GM12878 (cell line): ENCODE results near the gene DDR1. TPM values are rescaled to one million over a fixed set of nuclear protein-coding genes. Genes with fewer than 3 reads are reported as not detected.

Experiments
- ATAC-seq: fragments of 200-7000 bp; cut with Tn5 transposase; 3 replicates; pipeline ENCODE4 v1.9.1; 2020; ENCODE audit warnings: mild to moderate bottlenecking, moderate library complexity
- BruUV-seq: library from RNA; stranded (reverse); fragments of 400-500 nt; replicated peaks from 2 replicates; lab custom pipeline; 2021; lab: Mats Ljungman, UMichigan
- CTCF ChIA-PET: fragments of 300-600 bp; sonication (Branson Sonifier 250); formaldehyde crosslinking; extraction: SDS; loops from one replicate; lab custom pipeline; 2021; ENCODE audit warnings: inconsistent platforms; lab: Yijun Ruan, JAX
- POLR2A ChIA-PET: fragments of 350-600 bp; formaldehyde crosslinking; extraction: SDS; loops from one replicate; lab custom pipeline; 2021; ENCODE audit warnings: inconsistent platforms; lab: Charles Lee
- RAD21 ChIA-PET: fragments of 300-600 bp; sonication (Branson Sonifier 250); formaldehyde crosslinking; loops from one replicate; lab custom pipeline; 2023; ENCODE audit warnings: antibody characterized with exemption; ENCODE audit not compliant: unreplicated experiment; lab: Charles Lee
- SMC1A ChIA-PET: fragments of 300-600 bp; sonication (Branson Sonifier 250); formaldehyde crosslinking; loops from one replicate; lab custom pipeline; 2023; ENCODE audit not compliant: unreplicated experiment, uncharacterized antibody; lab: Charles Lee
- DNase-seq: peaks from one replicate; pipeline ENCODE4 v3.0.0-alpha.2; 2011; ENCODE audit warnings: low read depth, low spot score
- FAIRE-seq: peaks from 3 replicates; lab custom pipeline; 2011; peaks lifted over from hg19 to GRCh38; lab: Jason Lieb, UNC
- H2AFZ ChIP-seq: 2 replicates; pipeline ENCODE4 v1.6.0; 2011; ENCODE audit warnings: low read depth, low read length, control low read depth; ENCODE audit not compliant: control insufficient read depth
- H3K27ac ChIP-seq: 2 replicates; pipeline ENCODE4 v1.5.1; 2011; ENCODE audit warnings: control low read depth; ENCODE audit not compliant: control insufficient read depth, insufficient read depth
- H3K27me3 ChIP-seq, 2 experiments: replicated peaks in 1 of 2; 2 replicates each; pipeline versions ENCODE4 v1.6.0 to v1.6.1; 2011; ENCODE audit warnings: low read length in 1 of 2; ENCODE audit not compliant: control insufficient read depth in 2 of 2, insufficient read depth in 2 of 2
- H3K36me3 ChIP-seq, 2 experiments: 2 replicates each; pipeline ENCODE4 v1.5.1; 2011; ENCODE audit warnings: low read length in 1 of 2; ENCODE audit not compliant: control insufficient read depth in 2 of 2, insufficient read depth in 2 of 2
- H3K4me1 ChIP-seq: 2 replicates; pipeline ENCODE4 v1.6.1; 2011; ENCODE audit warnings: mild to moderate bottlenecking, low read length, moderate library complexity, mixed read lengths; ENCODE audit not compliant: control insufficient read depth, insufficient read depth
- H3K4me2 ChIP-seq: 2 replicates; pipeline ENCODE4 v1.6.0; 2011; ENCODE audit warnings: control low read depth; ENCODE audit not compliant: control insufficient read depth, insufficient read depth
- H3K4me3 ChIP-seq: fragments of 200-600 bp; sonication (generic); 2 replicates; pipeline ENCODE4 v1.5.1; 2016
- H3K79me2 ChIP-seq: 2 replicates; pipeline ENCODE4 v1.6.0; 2011; ENCODE audit warnings: low read length; ENCODE audit not compliant: control insufficient read depth, insufficient read depth
- H3K9ac ChIP-seq: 2 replicates; pipeline ENCODE4 v1.8.0; 2011; ENCODE audit warnings: low read length, control low read depth, mixed read lengths; ENCODE audit not compliant: control insufficient read depth, insufficient read depth
- H3K9me3 ChIP-seq: replicated peaks from 3 replicates; pipeline ENCODE4 v1.5.1; 2011; ENCODE audit warnings: mild to moderate bottlenecking, low read length; ENCODE audit not compliant: control insufficient read depth, insufficient read depth
- H4K20me1 ChIP-seq: 2 replicates; pipeline ENCODE4 v1.6.0; 2011; ENCODE audit not compliant: control insufficient read depth, insufficient read depth
- ASH2L ChIP-seq: fragments of 300-600, 200-600 bp; sonication (generic); IDR thresholded peaks from 2 replicates; pipeline ENCODE4 v1.6.1; 2017; ENCODE audit warnings: low read depth, mild to moderate bottlenecking, borderline replicate concordance
- CBX5 ChIP-seq: sonication (generic); IDR thresholded peaks from 2 replicates; pipeline ENCODE4 v1.6.1; 2016; ENCODE audit warnings: low read depth, moderate library complexity, mild to moderate bottlenecking, inconsistent platforms
- CHD4 ChIP-seq: fragments of 200-600 bp; sonication (generic); IDR thresholded peaks from 2 replicates; pipeline ENCODE4 v1.6.1; 2016; ENCODE audit warnings: mild to moderate bottlenecking
- DPF2 ChIP-seq: fragments of 450-650 bp; IDR thresholded peaks from 2 replicates; pipeline ENCODE4 v1.6.1; 2017; ENCODE audit warnings: mild to moderate bottlenecking
- SMARCA5 ChIP-seq: fragments of 450-650 bp; IDR thresholded peaks from 2 replicates; pipeline ENCODE4 v1.6.1; 2017; ENCODE audit warnings: mild to moderate bottlenecking
- STAT1 ChIP-seq: fragments of 450-650 bp; conservative IDR thresholded peaks from 2 replicates; pipeline ENCODE4 v1.6.1; 2014; ENCODE audit warnings: antibody characterized with exemption, mild to moderate bottlenecking
- YBX1 ChIP-seq: fragments of 450-650 bp; IDR thresholded peaks from 2 replicates; pipeline ENCODE4 v1.6.1; 2016; ENCODE audit warnings: antibody characterized with exemption
- WGBS: methylation state at CpG from one replicate; pipeline ENCODE4 v1.1.6; 2016; ENCODE audit warnings: low lambda C conversion rate; ENCODE audit not compliant: insufficient replicate concordance, insufficient coverage; ENCODE audit errors: missing lambda C conversion rate; 5-methylcytosine and 5-hydroxymethylcytosine counted together
- in situ Hi-C: fragments of 300-500 bp; cut with MboI; formaldehyde crosslinking; loops from 9 replicates; pipeline ENCODE4 v1.14.3; 2018; ENCODE audit warnings: mixed read lengths
- intact Hi-C: fragments of 100-400 bp; cut with micrococcal nuclease; formaldehyde crosslinking; loops from one replicate; pipeline ENCODE4 v1.14.2; 2022; ENCODE audit not compliant: unreplicated experiment
- polyA plus RNA-seq, 11 experiments: library from polyadenylated mRNA; depleted of rRNA in 4 of 11; unstranded in 6 of 11; stranded (reverse) in 5 of 11; fragments of >200 nt; fragmentation: Nextera tagmentation in 4 of 11; fragmentation: Illumina TruSeq in 1 of 11; extraction: Ambion mirVana in 4 of 11; extraction: Trizol in 1 of 11; gene quantifications; 1 replicate in 1 of 11; 2 replicates in 10 of 11; pipeline versions ENCODE4 v1.2.1 to v1.2.3, GENCODE V29; 2011 to 2016; ENCODE audit warnings: inconsistent platforms in 2 of 11, missing spikeins in 2 of 11, low read depth in 1 of 11
- total RNA-seq, 4 experiments: library from RNA; depleted of rRNA in 3 of 4; stranded (reverse); fragments of >200 nt in 3 of 4; fragmentation: Illumina TruSeq in 1 of 4; extraction: Trizol in 1 of 4; gene quantifications; 2 replicates each; pipeline versions ENCODE4 v1.2.1 to v1.2.3, GENCODE V29; 2013 to 2021
- TF ChIP-seq, protein P1 (sequence below): IDR thresholded peaks from 2 replicates; pipeline ENCODE4 v1.6.1; 2012; ENCODE audit warnings: low read length, inconsistent platforms
- TF ChIP-seq, protein P2 (sequence below): IDR thresholded peaks from 2 replicates; pipeline ENCODE4 v1.6.1; 2011; ENCODE audit warnings: mild to moderate bottlenecking, low read depth, low read length, moderate library complexity; ENCODE audit not compliant: insufficient replicate concordance
- TF ChIP-seq, protein P3 (sequence below): fragments of 150-350 bp; IDR thresholded peaks from 2 replicates; pipeline ENCODE4 v1.6.1; 2016; ENCODE audit warnings: low read depth, low read length

The DDR1 gene
- total and polyA plus RNA-seq, 10 of the 15 experiments (the other 5 are each of a cell fraction or from before 2014, with no cell fraction given): 1.1 to 39.0 (median 11.9) TPM

DNA sequence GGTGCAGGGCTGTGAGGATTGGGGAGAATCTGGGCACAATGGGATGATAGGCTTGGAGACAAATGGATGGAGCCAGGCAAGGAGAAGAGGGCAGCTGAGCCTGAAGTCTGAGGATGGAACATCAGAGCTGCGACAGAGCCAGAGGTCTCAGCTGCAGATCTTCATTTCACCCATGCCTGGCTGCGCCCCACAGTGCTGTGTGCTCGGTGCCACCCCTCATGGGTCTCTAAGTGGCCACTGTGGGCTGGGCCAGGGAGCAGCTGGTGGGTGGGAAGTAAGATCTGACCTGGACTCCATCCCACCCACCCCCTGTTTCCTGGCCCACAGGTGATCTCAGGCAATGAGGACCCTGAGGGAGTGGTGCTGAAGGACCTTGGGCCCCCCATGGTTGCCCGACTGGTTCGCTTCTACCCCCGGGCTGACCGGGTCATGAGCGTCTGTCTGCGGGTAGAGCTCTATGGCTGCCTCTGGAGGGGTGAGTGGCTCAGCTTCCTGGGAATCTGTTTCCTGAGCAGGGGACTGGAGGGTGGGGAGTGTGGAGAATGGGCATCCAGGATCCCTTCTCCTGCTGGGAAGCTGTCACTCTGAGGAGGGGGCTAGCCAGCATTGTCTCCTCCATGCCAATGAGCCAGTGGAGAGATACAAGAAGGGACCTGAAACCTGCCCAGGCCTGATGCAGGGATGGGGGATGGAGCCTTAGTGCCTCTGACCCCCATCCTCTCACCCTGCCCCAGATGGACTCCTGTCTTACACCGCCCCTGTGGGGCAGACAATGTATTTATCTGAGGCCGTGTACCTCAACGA lies 6.5 kb downstream of the DDR1 start:
- no peak for DNase-seq
- no peaks in the 10 kb centered on the region for H3K9me3 ChIP-seq
- ChIA-PET POLR2A (interaction anchor here (1.0 kb wide), 1 partner anchor 10 kb away, joined by 3 read pairs; no protein-coding TSS in a partner anchor), CTCF (interaction anchor here (1.2 to 2.5 kb wide), 2 partner anchors 23 to 62 kb away, joined by 3 to 8 read pairs; partner anchors contain the start of gene VARS2), SMC1A (interaction anchor here (1.0 kb wide), 1 partner anchor 22 kb away, joined by 5 read pairs; no protein-coding TSS in a partner anchor), RAD21 (interaction anchor here (0.6 to 3.1 kb wide), 4 partner anchors 10 to 210 kb away, joined by 3 to 18 read pairs (median 4); partner anchors contain the start of gene VARS2)
- peaks cover 6% of the 10 kb centered on the region for H3K79me2 ChIP-seq
- H3K36me3 ChIP-seq: peaks cover 0 to 6% of the 10 kb centered on the region in 2 experiments; a peak in 3 of 4 replicates
- H3K4me2 ChIP-seq: no peak overlapping the region
- no peak for FAIRE-seq
- H4K20me1 ChIP-seq: no peaks in the 10 kb centered on the region
- TF ChIP-seq, protein P1, sequence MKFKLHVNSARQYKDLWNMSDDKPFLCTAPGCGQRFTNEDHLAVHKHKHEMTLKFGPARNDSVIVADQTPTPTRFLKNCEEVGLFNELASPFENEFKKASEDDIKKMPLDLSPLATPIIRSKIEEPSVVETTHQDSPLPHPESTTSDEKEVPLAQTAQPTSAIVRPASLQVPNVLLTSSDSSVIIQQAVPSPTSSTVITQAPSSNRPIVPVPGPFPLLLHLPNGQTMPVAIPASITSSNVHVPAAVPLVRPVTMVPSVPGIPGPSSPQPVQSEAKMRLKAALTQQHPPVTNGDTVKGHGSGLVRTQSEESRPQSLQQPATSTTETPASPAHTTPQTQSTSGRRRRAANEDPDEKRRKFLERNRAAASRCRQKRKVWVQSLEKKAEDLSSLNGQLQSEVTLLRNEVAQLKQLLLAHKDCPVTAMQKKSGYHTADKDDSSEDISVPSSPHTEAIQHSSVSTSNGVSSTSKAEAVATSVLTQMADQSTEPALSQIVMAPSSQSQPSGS: no peak
- TF ChIP-seq CHD4 (no peak), DPF2 (no peak), SMARCA5 (no peak)
- in situ Hi-C loops (no loop called here), intact Hi-C loops (no loop called here)
- no peak overlapping the region for H3K4me3 ChIP-seq
- no peak overlapping the region for H3K27ac ChIP-seq
- BruUV-seq: no TSS peak
- peaks cover 5% of the 10 kb centered on the region for H3K4me1 ChIP-seq
- H2AFZ ChIP-seq: no peak overlapping the region
- WGBS: 61% methylated on average over 11 of the region's 12 CpGs
- no peak for ATAC-seq
- H3K9ac ChIP-seq: no peak overlapping the region
- H3K27me3 ChIP-seq: no peaks in the 10 kb centered on the region

DNA sequence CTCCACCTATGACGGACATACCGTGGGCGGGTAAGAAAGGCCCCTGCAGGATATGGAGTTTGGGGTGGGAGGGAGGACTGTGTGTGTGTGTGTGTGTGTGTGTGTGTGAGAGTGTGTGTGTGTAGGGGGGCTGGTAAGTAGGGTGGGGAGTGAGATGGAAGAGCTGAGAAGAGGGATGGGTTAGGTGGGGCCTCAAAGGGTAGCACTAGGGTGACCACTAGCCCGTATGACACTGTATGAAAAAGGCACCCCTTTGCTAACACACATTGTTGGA lies 7.1 kb downstream of the DDR1 start:
- no peak for FAIRE-seq
- intact Hi-C loops: no loop called here
- ChIA-PET RAD21 (interaction anchor here (1.2 kb wide), 1 partner anchor 10 kb away, joined by 4 read pairs; no protein-coding TSS in a partner anchor), CTCF (no interaction called here), SMC1A (interaction anchor here (1.0 kb wide), 1 partner anchor 16 kb away, joined by 3 read pairs; the partner anchor contains the start of gene GTF2H4), POLR2A (interaction anchor here (0.7 kb wide), 1 partner anchor 503 kb away, joined by 4 read pairs; no protein-coding TSS in a partner anchor)
- no peak overlapping the region for H3K4me2 ChIP-seq
- no peaks in the 10 kb centered on the region for H3K27me3 ChIP-seq
- H3K36me3 ChIP-seq: peaks cover 0 to 6% of the 10 kb centered on the region in 2 experiments; a peak in 3 of 4 replicates
- H3K4me1 ChIP-seq: peaks cover under 1% of the 10 kb centered on the region
- 63% methylated on average over 4 of the region's 4 CpGs for WGBS
- no peak overlapping the region for H2AFZ ChIP-seq
- no peak for DNase-seq
- H3K79me2 ChIP-seq: peaks cover under 1% of the 10 kb centered on the region
- in situ Hi-C loops: no loop called here
- no peak overlapping the region for H3K4me3 ChIP-seq
- no TSS peak for BruUV-seq
- H4K20me1 ChIP-seq: no peaks in the 10 kb centered on the region
- H3K27ac ChIP-seq: no peak overlapping the region
- no peaks in the 10 kb centered on the region for H3K9me3 ChIP-seq
- H3K9ac ChIP-seq: no peak overlapping the region
- ATAC-seq: no peak
- TF ChIP-seq STAT1 (no peak), SMARCA5 (no peak), CBX5 (no peak), YBX1 (no peak), ASH2L (no peak)
- TF ChIP-seq, protein P2, sequence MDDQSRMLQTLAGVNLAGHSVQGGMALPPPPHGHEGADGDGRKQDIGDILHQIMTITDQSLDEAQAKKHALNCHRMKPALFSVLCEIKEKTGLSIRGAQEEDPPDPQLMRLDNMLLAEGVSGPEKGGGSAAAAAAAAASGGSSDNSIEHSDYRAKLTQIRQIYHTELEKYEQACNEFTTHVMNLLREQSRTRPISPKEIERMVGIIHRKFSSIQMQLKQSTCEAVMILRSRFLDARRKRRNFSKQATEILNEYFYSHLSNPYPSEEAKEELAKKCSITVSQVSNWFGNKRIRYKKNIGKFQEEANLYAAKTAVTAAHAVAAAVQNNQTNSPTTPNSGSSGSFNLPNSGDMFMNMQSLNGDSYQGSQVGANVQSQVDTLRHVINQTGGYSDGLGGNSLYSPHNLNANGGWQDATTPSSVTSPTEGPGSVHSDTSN: no peak
- TF ChIP-seq, protein P3, sequence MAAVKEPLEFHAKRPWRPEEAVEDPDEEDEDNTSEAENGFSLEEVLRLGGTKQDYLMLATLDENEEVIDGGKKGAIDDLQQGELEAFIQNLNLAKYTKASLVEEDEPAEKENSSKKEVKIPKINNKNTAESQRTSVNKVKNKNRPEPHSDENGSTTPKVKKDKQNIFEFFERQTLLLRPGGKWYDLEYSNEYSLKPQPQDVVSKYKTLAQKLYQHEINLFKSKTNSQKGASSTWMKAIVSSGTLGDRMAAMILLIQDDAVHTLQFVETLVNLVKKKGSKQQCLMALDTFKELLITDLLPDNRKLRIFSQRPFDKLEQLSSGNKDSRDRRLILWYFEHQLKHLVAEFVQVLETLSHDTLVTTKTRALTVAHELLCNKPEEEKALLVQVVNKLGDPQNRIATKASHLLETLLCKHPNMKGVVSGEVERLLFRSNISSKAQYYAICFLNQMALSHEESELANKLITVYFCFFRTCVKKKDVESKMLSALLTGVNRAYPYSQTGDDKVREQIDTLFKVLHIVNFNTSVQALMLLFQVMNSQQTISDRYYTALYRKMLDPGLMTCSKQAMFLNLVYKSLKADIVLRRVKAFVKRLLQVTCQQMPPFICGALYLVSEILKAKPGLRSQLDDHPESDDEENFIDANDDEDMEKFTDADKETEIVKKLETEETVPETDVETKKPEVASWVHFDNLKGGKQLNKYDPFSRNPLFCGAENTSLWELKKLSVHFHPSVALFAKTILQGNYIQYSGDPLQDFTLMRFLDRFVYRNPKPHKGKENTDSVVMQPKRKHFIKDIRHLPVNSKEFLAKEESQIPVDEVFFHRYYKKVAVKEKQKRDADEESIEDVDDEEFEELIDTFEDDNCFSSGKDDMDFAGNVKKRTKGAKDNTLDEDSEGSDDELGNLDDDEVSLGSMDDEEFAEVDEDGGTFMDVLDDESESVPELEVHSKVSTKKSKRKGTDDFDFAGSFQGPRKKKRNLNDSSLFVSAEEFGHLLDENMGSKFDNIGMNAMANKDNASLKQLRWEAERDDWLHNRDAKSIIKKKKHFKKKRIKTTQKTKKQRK: no peak
